ENCODE data around the gene LRRC25.
"Not testable (repeated sequence)": the region's sequence is repeated elsewhere in the genome, so short reads cannot be mapped to it uniquely, and the experiment has no call there.

Gene LRRC25

GRCh38 chr19:18386543-18387271, 10.7 kb downstream of the LRRC25 start:
- peaks cover 0 to 35% of the 10 kb centered on the region in 2 donors for H3K27me3 ChIP-seq
- DNase-seq = peak in 1 of 2 donors; percentile 67
- intact Hi-C loops (cut with DNase I; ENCODE audit: low total_unique reads) = no loop called here
- H3K27ac ChIP-seq = no peak overlapping the region
- H3K36me3 ChIP-seq = no peaks in the 10 kb centered on the region
- peaks cover 0 to 20% (median 8%) of the 10 kb centered on the region in 4 donors for H3K4me1 ChIP-seq
- no peaks in the 10 kb centered on the region for H3K9me3 ChIP-seq
- H3K4me3 ChIP-seq = peak overlapping the region in 1 of 2 donors; percentile 11
- no peak for TF ChIP-seq CTCF (IDR thresholded peaks at IDR 0.05)

GRCh38 chr19:18385675-18386542, 11.5 kb downstream of the LRRC25 start, which contains the start of gene GDF15:
Gene GDF15, plus strand, starts transcription at chr19:18386158. Its CDS starts 32 bp downstream, at chr19:18386190.
- Histone ChIP-seq H3K27ac (no peak within 1 kb of the TSS), H3K36me3 (no peaks in the 10 kb centered on the region), H3K4me3 (peak within 1 kb of the TSS in 1 of 2 donors; percentile 11), H3K27me3 (peaks cover 0 to 36% of the 10 kb centered on the region in 2 donors), H3K9me3 (no peaks in the 10 kb centered on the region), H3K4me1 (peaks cover 0 to 20% (median 9%) of the 10 kb centered on the region in 4 donors)
- peak; percentile 21 to 33 for TF ChIP-seq CTCF (IDR thresholded peaks at IDR 0.05)
- peak; percentile 80 to 84 for DNase-seq
- intact Hi-C loops (cut with DNase I; ENCODE audit: low total_unique reads) = no loop called here

- TF ChIP-seq CTCF (IDR thresholded peaks at IDR 0.05) = no peak
- no peak overlapping the region for H3K27ac ChIP-seq
- peaks cover 0 to 36% of the 10 kb centered on the region in 2 donors for H3K27me3 ChIP-seq
- intact Hi-C loops (cut with DNase I; ENCODE audit: low total_unique reads) = no loop called here
- H3K4me3 ChIP-seq = no peak overlapping the region
- no peaks in the 10 kb centered on the region for H3K36me3 ChIP-seq
- H3K9me3 ChIP-seq = no peaks in the 10 kb centered on the region
- H3K4me1 ChIP-seq = peaks cover 0 to 20% (median 12%) of the 10 kb centered on the region in 4 donors
- DNase-seq = no peak
Measured at GRCh38 chr19:18385359-18385674, 12.1 kb downstream of the LRRC25 start.

- H3K27ac ChIP-seq = no peak overlapping the region
- H3K4me3 ChIP-seq = no peak overlapping the region
- H3K36me3 ChIP-seq = no peaks in the 10 kb centered on the region
- H3K27me3 ChIP-seq = peaks cover 0 to 36% of the 10 kb centered on the region in 2 donors
- intact Hi-C loops (cut with DNase I; ENCODE audit: low total_unique reads) = no loop called here
- TF ChIP-seq CTCF (IDR thresholded peaks at IDR 0.05) = no peak
- peaks cover 0 to 20% (median 15%) of the 10 kb centered on the region in 4 donors for H3K4me1 ChIP-seq
- no peaks in the 10 kb centered on the region for H3K9me3 ChIP-seq
- DNase-seq = no peak
Measured at GRCh38 chr19:18384775-18385174, 12.6 kb downstream of the LRRC25 start.

- Histone ChIP-seq H3K27me3 (peaks cover 0 to 36% of the 10 kb centered on the region in 2 donors), H3K4me1 (peaks cover 0 to 24% (median 13%) of the 10 kb centered on the region in 4 donors)
- H3K36me3 ChIP-seq; DNase-seq; H3K4me3 ChIP-seq; intact Hi-C loops (cut with DNase I; ENCODE audit: low total_unique reads); H3K9me3 ChIP-seq; H3K27ac ChIP-seq: not testable (repeated sequence)
Measured at GRCh38 chr19:18383622-18384021, 13.8 kb downstream of the LRRC25 start.

GRCh38 chr19:18380843-18381242, 16.6 kb downstream of the LRRC25 start:
- peak overlapping the region; percentile 25 to 36 for H3K27ac ChIP-seq
- no peaks in the 10 kb centered on the region for H3K9me3 ChIP-seq
- H3K27me3 ChIP-seq = peaks cover 0 to 31% of the 10 kb centered on the region in 2 donors
- intact Hi-C loops (cut with DNase I; ENCODE audit: low total_unique reads) = no loop called here
- no peak for TF ChIP-seq CTCF (IDR thresholded peaks at IDR 0.05)
- peaks cover 0 to 24% (median under 1%) of the 10 kb centered on the region in 4 donors for H3K4me1 ChIP-seq
- no peak for DNase-seq
- no peaks in the 10 kb centered on the region for H3K36me3 ChIP-seq
- H3K4me3 ChIP-seq = no peak overlapping the region
